GM18861 (cell line): ENCODE results near the gene HBA2.
"Not testable (repeated sequence)": the region's sequence is repeated elsewhere in the genome, so short reads cannot be mapped to it uniquely, and the experiment has no call there.

ENCODE experiments used
- ATAC-seq: cut with Tn5 transposase; IDR thresholded peaks from one replicate; pipeline ENCODE4 v1.9.1; 2021; ENCODE audit not compliant: unreplicated experiment

Gene HBA2

DNA sequence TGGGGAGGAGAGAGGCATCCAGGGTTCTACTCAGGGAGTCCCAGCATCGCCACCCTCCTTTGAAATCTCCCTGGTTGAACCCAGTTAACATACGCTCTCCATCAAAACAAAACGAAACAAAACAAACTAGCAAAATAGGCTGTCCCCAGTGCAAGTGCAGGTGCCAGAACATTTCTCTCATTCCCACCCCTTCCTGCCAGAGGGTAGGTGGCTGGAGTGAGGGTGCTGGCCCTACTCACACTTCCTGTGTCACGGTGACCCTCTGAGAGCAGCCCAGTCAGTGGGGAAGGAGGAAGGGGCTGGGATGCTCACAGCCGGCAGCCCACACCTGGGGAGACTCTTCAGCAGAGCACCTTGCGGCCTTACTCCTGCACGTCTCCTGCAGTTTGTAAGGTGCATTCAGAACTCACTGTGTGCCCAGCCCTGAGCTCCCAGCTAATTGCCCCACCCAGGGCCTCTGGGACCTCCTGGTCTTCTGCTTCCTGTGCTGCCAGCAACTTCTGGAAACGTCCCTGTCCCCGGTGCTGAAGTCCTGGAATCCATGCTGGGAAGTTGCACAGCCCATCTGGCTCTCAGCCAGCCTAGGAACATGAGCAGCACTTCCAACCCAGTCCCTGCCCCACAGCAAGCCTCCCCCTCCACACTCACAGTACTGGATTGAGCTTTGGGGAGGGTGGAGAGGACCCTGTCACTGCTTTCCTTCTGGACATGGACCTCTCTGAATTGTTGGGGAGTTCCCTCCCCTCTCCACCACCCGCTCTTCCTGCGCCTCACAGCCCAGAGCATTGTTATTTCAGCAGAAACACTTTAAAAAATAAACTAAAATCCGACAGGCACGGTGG lies 1.5 kb downstream of the HBA2 start:
- not testable (repeated sequence) for ATAC-seq

DNA sequence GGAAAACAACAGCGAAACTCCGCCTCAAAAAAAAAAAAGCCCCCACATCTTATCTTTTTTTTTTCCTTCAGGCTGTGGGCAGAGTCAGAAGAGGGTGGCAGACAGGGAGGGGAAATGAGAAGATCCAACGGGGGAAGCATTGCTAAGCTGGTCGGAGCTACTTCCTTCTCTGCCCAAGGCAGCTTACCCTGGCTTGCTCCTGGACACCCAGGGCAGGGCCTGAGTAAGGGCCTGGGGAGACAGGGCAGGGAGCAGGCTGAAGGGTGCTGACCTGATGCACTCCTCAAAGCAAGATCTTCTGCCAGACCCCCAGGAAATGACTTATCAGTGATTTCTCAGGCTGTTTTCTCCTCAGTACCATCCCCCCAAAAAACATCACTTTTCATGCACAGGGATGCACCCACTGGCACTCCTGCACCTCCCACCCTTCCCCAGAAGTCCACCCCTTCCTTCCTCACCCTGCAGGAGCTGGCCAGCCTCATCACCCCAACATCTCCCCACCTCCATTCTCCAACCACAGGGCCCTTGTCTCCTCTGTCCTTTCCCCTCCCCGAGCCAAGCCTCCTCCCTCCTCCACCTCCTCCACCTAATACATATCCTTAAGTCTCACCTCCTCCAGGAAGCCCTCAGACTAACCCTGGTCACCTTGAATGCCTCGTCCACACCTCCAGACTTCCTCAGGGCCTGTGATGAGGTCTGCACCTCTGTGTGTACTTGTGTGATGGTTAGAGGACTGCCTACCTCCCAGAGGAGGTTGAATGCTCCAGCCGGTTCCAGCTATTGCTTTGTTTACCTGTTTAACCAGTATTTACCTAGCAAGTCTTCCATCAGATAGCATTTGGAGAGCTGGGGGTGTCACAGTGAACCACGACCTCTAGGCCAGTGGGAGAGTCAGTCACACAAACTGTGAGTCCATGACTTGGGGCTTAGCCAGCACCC lies 2.6 kb downstream of the HBA2 start:
- no peak for ATAC-seq

DNA sequence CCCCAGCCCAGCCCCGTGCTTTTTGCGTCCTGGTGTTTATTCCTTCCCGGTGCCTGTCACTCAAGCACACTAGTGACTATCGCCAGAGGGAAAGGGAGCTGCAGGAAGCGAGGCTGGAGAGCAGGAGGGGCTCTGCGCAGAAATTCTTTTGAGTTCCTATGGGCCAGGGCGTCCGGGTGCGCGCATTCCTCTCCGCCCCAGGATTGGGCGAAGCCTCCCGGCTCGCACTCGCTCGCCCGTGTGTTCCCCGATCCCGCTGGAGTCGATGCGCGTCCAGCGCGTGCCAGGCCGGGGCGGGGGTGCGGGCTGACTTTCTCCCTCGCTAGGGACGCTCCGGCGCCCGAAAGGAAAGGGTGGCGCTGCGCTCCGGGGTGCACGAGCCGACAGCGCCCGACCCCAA lies 3.3 kb downstream of the HBA2 start:
- ATAC-seq, result not testable (repeated sequence)

DNA sequence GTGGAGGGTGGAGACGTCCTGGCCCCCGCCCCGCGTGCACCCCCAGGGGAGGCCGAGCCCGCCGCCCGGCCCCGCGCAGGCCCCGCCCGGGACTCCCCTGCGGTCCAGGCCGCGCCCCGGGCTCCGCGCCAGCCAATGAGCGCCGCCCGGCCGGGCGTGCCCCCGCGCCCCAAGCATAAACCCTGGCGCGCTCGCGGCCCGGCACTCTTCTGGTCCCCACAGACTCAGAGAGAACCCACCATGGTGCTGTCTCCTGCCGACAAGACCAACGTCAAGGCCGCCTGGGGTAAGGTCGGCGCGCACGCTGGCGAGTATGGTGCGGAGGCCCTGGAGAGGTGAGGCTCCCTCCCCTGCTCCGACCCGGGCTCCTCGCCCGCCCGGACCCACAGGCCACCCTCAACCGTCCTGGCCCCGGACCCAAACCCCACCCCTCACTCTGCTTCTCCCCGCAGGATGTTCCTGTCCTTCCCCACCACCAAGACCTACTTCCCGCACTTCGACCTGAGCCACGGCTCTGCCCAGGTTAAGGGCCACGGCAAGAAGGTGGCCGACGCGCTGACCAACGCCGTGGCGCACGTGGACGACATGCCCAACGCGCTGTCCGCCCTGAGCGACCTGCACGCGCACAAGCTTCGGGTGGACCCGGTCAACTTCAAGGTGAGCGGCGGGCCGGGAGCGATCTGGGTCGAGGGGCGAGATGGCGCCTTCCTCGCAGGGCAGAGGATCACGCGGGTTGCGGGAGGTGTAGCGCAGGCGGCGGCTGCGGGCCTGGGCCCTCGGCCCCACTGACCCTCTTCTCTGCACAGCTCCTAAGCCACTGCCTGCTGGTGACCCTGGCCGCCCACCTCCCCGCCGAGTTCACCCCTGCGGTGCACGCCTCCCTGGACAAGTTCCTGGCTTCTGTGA lies 4.1 kb downstream of the HBA2 start, which contains the start of gene HBA1:
Gene HBA1, plus strand, starts transcription at position 204 of the 906 bp plus-strand sequence. Its CDS starts 37 bp downstream, at position 241.
- not testable (repeated sequence) for ATAC-seq

DNA sequence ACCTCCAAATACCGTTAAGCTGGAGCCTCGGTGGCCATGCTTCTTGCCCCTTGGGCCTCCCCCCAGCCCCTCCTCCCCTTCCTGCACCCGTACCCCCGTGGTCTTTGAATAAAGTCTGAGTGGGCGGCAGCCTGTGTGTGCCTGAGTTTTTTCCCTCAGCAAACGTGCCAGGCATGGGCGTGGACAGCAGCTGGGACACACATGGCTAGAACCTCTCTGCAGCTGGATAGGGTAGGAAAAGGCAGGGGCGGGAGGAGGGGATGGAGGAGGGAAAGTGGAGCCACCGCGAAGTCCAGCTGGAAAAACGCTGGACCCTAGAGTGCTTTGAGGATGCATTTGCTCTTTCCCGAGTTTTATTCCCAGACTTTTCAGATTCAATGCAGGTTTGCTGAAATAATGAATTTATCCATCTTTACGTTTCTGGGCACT lies 4.7 kb downstream of the HBA2 start:
- ATAC-seq, result no peak

DNA sequence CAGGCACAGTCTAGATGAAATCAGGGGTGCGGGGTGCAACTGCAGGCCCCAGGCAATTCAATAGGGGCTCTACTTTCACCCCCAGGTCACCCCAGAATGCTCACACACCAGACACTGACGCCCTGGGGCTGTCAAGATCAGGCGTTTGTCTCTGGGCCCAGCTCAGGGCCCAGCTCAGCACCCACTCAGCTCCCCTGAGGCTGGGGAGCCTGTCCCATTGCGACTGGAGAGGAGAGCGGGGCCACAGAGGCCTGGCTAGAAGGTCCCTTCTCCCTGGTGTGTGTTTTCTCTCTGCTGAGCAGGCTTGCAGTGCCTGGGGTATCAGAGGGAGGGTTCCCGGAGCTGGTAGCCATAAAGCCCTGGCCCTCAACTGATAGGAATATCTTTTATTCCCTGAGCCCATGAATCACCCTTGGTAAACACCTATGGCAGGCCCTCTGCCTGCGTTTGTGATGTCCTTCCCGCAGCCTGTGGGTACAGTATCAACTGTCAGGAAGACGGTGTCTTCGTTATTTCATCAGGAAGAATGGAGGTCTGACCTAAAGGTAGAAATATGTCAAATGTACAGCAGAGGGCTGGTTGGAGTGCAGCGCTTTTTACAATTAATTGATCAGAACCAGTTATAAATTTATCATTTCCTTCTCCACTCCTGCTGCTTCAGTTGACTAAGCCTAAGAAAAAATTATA lies 5.4 kb downstream of the HBA2 start:
- no peak for ATAC-seq

DNA sequence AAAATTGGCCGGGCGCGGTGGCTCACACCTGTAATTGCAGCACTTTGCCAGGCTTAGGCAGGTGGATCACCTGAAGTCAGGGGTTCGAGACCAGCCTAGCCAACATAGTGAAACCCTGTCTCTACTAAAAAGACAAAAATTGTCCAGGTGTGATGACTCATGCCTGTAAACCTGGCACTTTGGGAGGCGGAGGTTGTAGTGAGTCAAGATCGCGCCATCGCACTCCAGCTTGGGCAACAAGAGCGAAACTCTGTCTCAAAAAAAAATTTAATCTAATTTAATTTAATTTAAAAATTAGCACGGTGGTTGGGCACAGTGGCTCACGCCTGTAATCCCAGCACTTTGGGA lies 6.0 kb downstream of the HBA2 start:
- no peak for ATAC-seq

DNA sequence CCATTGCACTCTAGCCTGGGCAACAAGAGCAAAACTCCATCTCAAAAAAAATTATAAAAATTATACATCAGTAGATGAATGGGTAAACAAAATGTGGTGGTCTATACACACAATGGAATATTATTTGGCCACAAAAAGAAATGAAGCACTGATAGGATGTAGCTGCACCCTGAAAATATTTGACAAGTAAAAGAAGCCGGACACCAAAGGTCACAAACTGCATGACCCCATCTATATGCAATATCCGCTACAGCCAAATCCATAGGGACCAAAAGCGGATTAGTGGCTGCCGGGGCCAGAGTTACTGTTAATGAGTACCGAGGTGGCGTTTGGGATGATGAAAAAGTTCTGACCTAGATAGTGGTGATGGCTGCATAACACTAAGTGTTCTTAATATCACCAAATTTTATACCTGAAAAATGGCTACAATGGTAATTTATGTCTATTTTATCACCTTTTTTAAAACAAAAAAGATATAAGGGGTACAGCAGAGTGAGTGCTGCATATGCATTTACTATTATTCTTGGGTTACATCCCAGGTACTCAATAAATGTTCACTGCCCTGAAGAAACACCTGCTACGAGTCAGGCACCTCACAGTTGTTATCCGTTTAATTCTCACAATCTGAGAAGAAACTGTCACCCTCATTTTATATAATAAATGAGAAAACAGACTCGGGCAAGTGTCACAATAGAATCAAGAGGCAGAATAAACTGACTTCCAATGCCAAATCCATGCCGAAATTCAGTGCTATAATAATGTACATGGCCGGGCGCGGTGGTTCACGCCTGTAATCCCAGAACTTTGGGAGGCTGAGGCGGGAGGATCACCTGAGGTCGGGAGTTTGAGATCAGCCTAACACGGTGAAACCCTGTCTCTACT lies 6.8 kb downstream of the HBA2 start:
- no peak for ATAC-seq

DNA sequence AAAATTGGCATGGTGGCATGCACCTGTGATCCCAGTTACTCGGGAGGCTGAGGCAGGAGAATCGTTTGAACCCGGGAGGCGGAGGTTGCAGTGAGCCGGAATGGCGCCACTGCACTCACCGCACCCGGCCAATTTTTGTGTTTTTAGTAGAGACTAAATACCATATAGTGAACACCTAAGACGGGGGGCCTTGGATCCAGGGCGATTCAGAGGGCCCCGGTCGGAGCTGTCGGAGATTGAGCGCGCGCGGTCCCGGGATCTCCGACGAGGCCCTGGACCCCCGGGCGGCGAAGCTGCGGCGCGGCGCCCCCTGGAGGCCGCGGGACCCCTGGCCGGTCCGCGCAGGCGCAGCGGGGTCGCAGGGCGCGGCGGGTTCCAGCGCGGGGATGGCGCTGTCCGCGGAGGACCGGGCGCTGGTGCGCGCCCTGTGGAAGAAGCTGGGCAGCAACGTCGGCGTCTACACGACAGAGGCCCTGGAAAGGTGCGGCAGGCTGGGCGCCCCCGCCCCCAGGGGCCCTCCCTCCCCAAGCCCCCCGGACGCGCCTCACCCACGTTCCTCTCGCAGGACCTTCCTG lies 7.5 kb downstream of the HBA2 start, which contains the start of gene HBQ1:
Gene HBQ1, plus strand, starts transcription at position 359 of the 575 bp plus-strand sequence. Its CDS starts 28 bp downstream, at position 387.
- no peak for ATAC-seq

DNA sequence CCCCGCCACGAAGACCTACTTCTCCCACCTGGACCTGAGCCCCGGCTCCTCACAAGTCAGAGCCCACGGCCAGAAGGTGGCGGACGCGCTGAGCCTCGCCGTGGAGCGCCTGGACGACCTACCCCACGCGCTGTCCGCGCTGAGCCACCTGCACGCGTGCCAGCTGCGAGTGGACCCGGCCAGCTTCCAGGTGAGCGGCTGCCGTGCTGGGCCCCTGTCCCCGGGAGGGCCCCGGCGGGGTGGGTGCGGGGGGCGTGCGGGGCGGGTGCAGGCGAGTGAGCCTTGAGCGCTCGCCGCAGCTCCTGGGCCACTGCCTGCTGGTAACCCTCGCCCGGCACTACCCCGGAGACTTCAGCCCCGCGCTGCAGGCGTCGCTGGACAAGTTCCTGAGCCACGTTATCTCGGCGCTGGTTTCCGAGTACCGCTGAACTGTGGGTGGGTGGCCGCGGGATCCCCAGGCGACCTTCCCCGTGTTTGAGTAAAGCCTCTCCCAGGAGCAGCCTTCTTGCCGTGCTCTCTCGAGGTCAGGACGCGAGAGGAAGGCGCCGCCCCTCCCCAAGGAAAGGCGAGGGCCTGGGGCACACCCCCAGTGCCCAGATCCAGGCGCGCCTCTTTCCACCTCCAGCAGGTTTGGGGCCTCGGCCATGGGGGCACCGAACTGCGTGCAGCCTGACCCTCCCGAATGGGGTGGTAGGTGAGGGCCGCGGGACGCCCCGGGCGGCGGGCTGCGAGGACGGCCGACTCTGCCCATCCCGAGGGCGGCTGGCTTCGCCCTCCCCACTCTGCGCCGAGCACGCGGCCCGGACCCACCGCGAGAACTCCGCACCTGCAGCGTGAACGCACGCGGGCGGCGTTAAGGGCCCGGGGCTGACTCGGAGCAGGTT lies 8.2 kb downstream of the HBA2 start:
- ATAC-seq, result no peak

DNA sequence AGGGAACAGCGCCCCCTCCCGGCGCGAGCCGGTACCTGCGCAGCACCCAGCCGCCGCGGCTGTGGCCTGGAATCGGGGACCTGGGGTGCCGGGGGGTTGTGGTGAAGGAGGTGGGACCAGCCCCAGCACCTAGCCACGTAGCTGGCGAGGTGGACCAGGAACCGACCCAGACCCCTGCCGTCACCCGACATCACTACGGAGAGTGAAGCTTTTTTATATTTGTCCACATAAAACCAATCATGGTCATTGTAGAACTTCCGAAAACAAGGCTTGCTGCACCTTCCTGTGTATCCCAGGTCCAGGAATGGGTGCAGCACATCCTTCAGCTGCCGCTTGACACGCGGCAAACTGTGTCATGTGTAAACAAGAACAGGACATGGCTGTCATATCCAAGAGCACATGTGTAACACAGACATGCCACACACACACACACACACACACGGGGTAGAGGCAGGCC lies 8.9 kb downstream of the HBA2 start:
- ATAC-seq, result no peak

DNA sequence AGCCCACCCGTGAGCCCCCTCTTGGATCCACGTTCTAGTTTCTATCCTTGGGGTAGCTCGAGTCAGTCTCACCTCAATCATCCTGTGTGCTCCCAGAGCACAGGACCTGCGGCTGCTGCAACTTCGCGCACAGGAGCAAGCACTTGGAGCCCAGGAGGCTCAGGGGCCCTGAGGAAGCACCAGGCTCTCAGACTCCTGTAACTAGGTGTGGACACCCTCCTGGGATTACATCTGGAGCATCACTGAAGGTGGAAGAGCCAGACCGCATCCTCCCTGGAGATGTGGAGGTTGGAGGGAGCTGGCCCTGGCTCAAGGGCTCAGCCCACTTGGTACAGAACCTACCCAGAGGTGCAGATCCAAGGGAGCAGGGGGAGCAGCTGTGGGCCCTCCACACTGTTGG lies 10.3 kb downstream of the HBA2 start:
- no peak for ATAC-seq

DNA sequence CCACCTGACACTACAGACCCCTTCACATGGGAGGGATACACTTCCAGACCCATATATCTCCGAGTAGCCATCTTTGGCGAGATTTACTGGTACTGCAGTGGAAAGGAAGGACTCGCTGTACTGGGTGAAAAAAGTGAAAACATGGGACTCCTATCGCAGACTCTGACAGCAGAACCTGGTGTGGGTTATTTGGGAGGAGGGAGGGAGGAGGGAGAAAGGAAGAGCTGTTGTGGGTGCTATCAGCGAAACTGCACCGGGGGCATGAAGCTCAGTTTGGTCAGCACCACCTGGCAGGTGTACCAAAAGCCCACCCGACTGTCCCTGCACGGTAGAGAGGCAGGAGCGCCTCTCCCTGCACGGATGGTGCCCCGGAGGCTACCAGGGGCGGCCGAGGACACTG lies 12.5 kb downstream of the HBA2 start:
- no peak for ATAC-seq

DNA sequence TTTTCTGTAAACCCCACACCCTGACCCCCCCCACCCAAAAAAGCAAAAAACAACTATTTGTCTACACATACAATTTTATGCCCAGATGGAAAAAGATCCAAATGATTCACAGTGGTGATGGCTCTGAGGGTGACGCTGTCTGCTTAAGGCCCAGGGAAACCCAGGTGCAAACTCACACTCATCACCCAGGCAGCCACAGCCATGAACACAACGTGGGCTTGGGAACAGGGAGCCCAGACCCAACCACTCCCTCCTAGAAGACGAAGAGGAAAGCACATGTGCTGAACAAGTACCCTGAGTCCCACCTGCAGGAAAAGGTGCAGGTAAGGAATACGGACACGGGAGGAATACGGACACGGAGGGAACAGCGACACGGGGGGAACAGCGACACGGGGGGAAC lies 13.0 kb downstream of the HBA2 start:
- ATAC-seq, result no peak

DNA sequence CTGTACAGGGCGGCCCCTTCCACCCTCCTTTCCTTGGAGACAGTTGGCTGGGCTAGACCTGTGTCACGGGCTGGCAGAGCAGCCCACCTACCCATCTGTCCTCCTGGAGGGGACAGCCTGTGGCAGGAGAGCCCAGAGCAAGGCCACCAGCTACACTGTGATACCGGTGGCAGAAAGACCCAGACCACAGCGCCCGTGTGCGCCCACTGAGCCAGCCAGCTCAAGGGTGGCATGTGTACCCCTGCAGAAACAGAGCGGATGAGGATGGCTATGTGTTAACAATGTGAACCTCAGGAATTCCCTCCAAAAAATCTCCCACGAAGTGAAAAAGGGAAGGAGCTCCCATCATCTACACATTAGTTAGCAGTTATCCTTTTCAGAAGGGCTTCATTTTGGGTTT lies 14.7 kb downstream of the HBA2 start:
- no peak for ATAC-seq

DNA sequence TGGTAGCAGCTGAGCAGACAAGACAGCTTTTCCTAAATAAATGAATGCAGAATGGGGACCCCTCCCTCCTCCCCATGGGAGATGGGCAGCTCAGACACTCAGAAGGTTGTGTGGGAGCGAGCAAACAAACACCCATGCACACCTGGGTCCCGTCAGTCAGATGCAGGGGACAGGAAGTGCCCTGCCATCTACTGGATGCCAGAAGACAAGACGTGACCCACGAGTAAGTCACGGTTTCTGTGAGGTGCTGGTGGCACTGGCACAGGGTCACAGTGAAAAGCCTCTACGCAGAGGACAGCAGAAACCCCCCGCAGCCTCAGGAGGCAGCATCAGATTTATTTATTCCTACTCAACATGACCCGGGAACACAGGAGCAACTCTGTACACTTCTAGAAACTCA lies 16.0 kb downstream of the HBA2 start:
- no peak for ATAC-seq

DNA sequence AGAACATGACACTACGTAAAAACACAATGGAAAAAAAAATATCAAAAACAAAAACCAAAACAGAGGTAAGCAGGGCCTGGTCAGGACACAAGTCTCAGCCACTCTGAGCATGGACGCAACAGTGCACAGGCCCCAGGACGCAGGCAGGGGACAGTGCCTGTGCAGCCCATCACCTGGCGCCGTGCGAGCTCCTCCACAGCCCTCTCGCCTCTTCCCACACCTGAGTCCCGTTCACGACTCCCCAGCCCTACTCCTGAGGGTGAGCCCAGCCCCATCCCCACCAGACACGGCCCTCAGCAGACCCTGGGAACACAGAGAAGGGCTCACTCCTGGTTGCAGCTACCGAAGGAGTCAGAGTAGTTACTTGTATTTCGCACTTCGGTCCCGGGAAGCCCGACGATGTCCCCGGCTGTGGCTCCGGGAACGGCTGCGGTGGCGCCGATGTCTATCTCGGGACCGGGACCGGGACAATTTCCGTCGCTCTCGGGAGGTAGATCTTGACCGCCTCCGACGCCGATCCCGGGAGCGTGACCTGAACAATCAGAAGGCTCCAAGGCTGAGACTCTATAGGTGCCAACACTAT lies 17.0 kb downstream of the HBA2 start:
- no peak for ATAC-seq
